ENCODE results near the gene OSTN.
"Not testable (repeated sequence)": the region's sequence is repeated elsewhere in the genome, so short reads cannot be mapped to it uniquely, and the experiment has no call there.

Gene OSTN, protein sequence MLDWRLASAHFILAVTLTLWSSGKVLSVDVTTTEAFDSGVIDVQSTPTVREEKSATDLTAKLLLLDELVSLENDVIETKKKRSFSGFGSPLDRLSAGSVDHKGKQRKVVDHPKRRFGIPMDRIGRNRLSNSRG

DNA sequence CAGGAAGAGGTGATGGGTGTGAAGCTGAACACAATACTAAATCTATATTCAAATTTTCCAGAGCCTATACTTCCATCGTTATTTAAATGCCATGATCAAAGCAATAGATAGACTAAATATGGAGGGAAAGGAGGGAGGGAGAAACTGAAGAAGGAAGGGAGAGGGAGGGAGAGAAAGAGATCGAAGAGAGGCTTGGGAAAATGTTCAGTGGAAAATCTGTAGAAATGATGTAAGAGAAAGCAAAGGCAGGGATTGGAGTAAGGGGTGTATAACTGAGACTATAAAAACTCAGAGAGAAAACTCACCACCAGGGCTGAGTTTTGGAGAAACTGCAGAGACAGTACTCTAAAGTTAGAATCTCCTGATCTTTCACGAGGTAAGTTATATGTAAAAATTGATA lies at the start of gene OSTN:
OSTN (plus strand) TSS at position 310 of the 400 bp plus-strand sequence. CDS start 13,292 bp downstream, outside the sequence.
- DNase-seq (ENCODE audit: low read depth) = no peak

GRCh38 chr3:191151653-191152052 lies 47.4 kb upstream of the OSTN start:
- no peak for DNase-seq (ENCODE audit: low read depth)

GRCh38 chr3:191154827-191155226 lies 44.2 kb upstream of the OSTN start:
- DNase-seq (ENCODE audit: low read depth) = no peak

DNA sequence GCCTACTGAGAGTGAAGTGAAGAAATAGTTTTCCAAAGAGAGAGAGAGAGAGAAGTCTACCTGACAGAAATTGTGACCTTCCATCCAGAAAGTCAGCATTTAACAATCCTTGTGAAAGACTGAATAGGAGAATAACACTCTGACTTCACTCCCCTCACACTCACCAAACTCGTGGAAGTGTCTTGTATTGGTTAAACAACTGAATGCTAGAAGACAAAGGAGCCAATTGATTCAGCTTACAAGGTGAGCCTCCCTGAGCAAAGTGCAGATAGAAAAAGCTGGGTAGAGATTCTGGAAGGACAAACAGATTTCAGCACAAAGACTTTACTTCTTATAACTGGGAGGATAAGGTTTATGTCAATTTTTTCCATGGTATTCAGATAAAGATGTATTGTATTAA lies 40.8 kb upstream of the OSTN start:
- DNase-seq (ENCODE audit: low read depth) = no peak

- no peak for DNase-seq (ENCODE audit: low read depth)
Observed at GRCh38 chr3:191158815-191159214, 40.2 kb upstream of the OSTN start.

DNA sequence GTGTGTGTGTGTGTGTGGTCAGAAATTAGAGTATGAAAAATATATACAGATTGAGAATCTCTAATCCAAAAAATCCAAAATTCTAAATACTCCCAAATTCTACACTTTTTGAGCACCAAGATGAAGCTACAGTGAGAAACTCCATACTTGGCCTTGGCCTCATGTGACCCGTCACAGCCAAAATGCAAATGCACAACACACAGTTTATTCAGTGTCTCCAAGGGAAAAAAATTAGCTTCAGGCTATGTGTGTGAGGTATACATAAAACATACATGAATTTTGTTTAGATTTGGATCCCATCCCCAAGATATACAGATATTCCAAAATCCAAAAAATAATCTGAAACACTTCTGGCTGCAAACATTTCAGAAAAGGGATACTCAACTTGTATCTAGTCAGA lies 33.2 kb upstream of the OSTN start:
- DNase-seq (ENCODE audit: low read depth) = no peak

DNA sequence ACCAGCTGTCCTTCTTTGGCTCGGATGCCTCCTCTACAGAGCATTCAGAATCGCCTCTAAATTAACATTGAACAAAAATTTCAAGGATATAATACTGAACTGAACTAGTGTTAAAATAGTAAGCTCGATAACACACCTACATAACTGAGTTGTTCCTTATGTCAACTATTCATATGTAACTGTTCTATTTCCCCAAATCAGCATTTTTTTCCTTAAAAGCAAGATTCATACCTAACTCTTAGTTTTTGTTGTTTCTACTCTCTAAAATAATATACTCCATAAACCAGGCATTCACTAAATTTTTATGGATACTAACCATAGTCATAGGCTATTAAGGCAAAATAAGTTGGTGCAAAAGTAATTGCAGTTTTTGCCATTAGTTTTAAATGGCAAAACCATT lies 32.7 kb upstream of the OSTN start:
- no peak for DNase-seq (ENCODE audit: low read depth)

DNA sequence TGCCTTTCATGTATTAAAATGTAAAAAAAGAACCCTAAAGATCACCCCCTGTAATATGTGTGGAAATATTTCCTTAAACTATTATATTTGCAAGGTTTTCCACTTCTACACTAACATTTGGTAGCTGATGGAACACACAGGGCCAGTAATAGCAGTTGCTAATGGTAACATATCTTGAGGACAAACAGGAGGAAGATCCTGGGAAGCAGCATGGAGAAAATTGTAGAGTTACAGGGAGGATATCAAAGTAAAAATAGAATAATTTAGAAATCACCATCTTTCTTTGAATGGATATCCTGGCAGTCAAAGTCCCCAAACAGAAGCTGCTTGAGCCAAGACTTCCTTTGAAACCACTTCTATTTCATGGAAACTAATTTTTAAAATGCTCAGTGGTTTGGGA lies 29.5 kb upstream of the OSTN start:
- DNase-seq (ENCODE audit: low read depth) = no peak

GRCh38 chr3:191170097-191170496 lies 28.9 kb upstream of the OSTN start:
- no peak for DNase-seq (ENCODE audit: low read depth)

- no peak for DNase-seq (ENCODE audit: low read depth)
Observed at GRCh38 chr3:191175102-191175501, 23.9 kb upstream of the OSTN start.

- no peak for DNase-seq (ENCODE audit: low read depth)
Observed at GRCh38 chr3:191176038-191176785, 22.8 kb upstream of the OSTN start.

GRCh38 chr3:191185382-191185781 lies 13.7 kb upstream of the OSTN start:
- not testable (repeated sequence) for DNase-seq (ENCODE audit: low read depth)

DNA sequence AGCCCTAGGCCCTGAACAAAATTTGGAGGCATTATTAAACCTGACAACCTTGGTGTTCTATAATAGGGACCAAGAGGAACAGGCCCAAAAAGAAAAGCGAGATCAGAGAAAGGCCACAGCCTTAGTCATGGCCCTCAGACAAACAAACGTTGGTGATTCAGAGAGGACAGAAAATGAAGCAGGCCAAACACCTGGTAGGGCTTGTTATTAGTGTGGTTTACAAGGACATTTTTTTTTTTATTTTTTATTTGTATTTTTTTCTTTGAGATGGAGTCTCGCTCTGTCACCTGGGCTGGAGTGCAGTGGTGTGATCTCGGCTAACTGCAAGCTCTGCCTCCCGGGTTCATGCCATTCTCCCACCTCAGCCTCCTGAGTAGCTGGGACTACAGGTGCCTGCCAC lies 10.8 kb upstream of the OSTN start:
- DNase-seq (ENCODE audit: low read depth) = peak; percentile 1

GRCh38 chr3:191192270-191192669 lies 6.8 kb upstream of the OSTN start:
- DNase-seq (ENCODE audit: low read depth) = not testable (repeated sequence)

DNA sequence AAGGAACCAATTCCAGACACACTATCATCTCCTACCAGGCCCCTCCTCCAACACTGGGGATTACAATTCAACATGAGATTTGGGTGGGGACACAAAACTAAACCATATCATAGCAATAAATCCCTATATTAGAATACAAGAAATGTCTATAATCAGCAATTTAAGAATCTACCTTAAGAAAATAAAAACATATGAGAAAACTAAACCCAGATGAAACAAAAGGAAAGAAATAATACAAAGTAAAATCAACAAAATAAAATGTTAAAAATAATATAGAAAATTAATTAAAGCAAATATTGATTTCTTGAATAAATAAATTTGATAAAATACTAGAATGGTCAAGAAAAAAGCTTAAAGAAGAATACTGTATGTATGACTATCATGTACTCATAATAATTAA lies 6.1 kb upstream of the OSTN start:
- no peak for DNase-seq (ENCODE audit: low read depth)

- DNase-seq (ENCODE audit: low read depth) = no peak
Observed at GRCh38 chr3:191197761-191198306, 1.2 kb upstream of the OSTN start.

DNA sequence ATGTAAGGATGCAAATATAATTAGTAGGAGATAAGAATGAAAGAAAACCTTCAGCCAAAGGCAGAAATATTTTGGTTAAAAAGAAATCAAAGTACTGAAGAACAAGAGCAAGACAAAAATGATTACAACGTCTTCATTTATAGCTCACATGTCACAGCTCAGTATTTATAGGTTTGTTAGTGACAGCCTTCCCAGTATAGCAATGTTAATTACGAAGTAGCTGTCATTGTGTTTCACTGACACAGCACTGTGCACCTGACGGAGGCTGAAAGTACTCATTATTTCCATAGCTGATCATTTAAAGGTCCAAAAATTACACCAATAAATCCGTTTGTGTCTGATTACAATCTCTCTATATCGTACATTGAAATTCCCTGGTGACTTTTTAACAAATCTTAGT lies 561 bp upstream of the OSTN start:
- DNase-seq (ENCODE audit: low read depth) = no peak

DNA sequence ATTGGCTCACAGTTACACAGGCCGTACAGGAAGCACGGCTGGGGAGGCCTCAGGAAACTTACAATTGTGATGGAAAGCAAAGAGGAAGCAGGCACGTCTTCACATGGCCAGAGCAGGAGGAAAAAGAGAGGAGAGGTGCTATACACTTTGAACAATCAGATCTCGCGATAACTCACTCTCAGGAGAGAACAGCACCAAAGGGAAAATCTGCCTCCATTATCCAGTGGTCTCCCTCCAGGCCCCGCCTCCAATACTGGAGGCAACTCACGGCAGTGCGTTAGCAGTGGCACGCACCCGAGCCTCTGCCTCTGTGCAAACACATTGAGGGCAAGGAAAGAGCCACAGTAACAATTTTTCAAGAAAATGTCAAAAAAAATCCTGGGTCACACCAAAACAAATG lies 11.0 kb downstream of the OSTN start:
- no peak for DNase-seq (ENCODE audit: low read depth)

DNA sequence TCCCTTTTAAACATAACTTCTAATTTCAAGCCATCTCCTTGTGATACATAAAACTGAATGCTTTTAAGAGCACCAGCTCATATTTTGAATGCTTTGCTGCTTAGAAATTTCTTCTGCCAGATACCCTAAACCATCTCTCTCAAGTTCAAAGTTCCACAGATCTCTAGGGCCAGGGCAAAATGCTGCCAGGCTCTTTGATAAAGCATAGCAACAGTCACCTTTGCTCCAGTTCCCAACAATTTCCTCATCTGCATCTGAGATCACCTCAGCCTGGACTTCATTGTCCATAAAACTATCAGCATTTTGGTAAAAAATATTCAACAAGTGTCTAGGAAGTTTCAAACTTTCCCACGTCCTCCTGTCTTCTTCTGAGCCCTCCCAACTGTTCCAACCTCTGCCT lies 17.5 kb downstream of the OSTN start:
- no peak for DNase-seq (ENCODE audit: low read depth)

DNA sequence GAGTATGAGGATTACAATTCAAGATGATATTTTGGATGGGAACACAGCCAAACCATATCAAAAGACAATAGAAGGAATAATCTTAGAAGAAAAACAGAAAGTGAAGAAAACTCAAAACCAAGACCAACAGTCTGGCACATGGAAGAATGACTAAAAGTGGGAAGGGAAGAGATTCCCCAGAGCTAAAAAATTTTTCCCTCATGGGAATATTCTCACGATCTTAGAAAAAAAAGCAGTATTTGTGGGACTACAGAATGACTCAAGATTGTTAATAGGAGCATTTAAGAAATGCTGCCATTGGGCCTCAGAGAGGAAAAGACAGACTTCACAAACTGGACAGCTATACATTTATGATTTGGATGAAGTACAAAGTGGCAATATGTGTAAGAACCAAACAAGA lies 18.3 kb downstream of the OSTN start:
- DNase-seq (ENCODE audit: low read depth) = no peak

DNA sequence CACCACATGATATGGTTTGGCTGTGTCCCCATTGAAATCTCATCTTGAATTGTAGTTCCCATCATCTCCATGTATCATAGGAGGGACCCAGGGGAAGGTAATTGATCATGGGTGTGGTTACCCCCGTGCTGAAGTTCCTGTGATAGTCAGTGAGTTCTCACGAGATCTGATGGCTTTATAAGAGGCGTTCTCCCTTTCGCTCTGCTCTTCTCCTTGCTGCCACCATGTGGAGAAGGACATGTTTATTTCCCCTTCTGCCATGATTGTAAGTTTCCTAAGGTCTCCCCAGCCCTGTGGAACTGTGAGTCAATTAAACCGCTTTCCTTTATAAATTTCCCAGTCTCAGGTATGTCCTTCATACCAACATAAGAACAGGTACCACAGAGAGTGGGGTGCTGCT lies 21.9 kb downstream of the OSTN start:
- DNase-seq (ENCODE audit: low read depth) = peak; percentile 13

DNA sequence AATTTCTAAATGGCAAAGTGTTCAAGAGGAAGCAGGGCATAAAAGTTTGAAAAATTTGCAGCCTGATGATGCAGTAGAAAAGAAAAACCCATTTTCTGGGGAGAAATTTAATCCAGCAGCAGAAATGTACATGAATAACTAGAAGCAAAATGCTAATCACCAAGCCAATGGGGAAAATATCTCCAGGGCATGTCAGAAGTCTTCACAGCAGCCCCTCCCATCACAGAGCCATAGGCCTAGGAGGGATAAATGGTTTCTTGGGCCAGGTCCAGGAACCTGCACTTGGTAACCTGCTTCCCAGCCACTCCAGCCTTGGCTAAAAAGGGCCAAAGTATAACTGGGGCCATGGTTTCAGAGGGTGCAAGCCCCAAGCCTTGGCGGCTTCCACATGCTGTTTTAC lies 22.6 kb downstream of the OSTN start:
- DNase-seq (ENCODE audit: low read depth) = no peak

DNA sequence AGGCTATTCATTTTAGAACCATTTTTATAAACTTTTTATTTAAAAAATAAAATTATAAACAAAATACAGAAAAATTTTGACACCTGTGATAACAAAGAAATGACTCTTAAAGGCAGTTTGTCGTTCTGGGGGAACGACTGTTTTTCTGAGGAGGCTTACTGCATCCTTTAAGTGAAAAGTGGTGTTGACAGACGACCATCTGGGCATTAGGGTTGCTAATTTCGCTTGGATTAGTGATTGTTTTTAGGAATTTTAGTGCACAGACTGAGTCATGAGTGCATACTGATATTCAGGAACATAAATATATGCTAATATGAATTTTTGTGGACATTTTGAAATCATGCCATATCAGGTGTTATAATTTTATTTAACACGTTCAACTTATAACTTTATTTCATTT lies 28.5 kb downstream of the OSTN start:
- no peak for DNase-seq (ENCODE audit: low read depth)

DNA sequence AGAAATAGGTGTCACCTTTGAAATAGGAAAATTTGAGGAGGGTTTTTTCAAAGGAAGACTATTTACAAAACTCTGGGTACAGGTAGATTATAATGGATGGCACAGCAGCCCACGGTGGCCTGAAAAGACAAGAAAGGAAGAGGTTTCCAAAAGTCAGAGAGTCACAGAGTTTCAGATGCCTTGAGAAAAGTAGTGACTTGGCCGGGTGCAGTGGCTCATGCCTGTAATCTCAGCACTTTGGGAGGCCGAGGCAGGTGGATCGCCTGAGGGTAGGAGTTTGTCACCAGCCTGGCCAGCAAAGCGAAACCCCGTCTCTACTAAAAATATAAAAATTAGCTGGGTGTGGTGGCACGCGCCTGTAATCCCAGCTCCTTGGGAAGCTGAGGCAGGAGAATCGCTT lies 35.2 kb downstream of the OSTN start:
- no peak for DNase-seq (ENCODE audit: low read depth)
